Caco-2 (cell line): ENCODE results near the gene TMC1. TPM values are rescaled to one million over a fixed set of nuclear protein-coding genes. Genes with fewer than 3 reads are reported as not detected.

Experiments
- BruUV-seq: library from RNA; stranded (reverse); fragments of 400-500 nt; replicated peaks from 2 replicates; lab custom pipeline; 2021; lab: Mats Ljungman, UMichigan
- CTCF ChIA-PET: fragments of 300-600 bp; sonication (Branson Sonifier 250); formaldehyde crosslinking; loops from one replicate; lab custom pipeline; 2022; ENCODE audit warnings: antibody characterized with exemption; lab: Charles Lee
- POLR2A ChIA-PET: fragments of 300-600 bp; sonication (Branson Sonifier 250); formaldehyde crosslinking; loops from one replicate; lab custom pipeline; 2022; ENCODE audit warnings: antibody characterized with exemption; lab: Charles Lee
- DNase-seq, 2 experiments: peaks; one replicate each; pipeline versions ENCODE4 v3.0.0 to v3.0.0-alpha.2; 2020 to 2022
- H3K27me3 ChIP-seq: replicated peaks from 2 replicates; pipeline ENCODE4 v1.6.0; 2011; ENCODE audit warnings: low read length; ENCODE audit not compliant: control insufficient read depth, insufficient read depth
- H3K36me3 ChIP-seq: 2 replicates; pipeline ENCODE4 v1.5.1; 2011; ENCODE audit warnings: low read length; ENCODE audit not compliant: control insufficient read depth, insufficient read depth
- H3K4me1 ChIP-seq: fragments of 250-450 bp; sonication (Bioruptor Pico); 2 replicates; pipeline ENCODE4 v1.5.1; 2020; ENCODE audit warnings: mild to moderate bottlenecking
- H3K4me3 ChIP-seq: 2 replicates; pipeline ENCODE4 v1.5.1; 2011; ENCODE audit warnings: low read depth, mild to moderate bottlenecking, control low read depth, low read length
- H3K9me3 ChIP-seq: fragments of 250-450 bp; sonication (Bioruptor Pico); 2 replicates; pipeline ENCODE4 v1.5.1; 2020; ENCODE audit warnings: mild to moderate bottlenecking, moderate library complexity
- H3K27ac Mint-ChIP-seq: one replicate; pipeline ENCODE4 v1.8.0; 2022; ENCODE audit warnings: mixed read lengths; ENCODE audit not compliant: unreplicated experiment
- H3K27me3 Mint-ChIP-seq: one replicate; pipeline ENCODE4 v1.8.0; 2022; ENCODE audit warnings: mixed read lengths; ENCODE audit not compliant: insufficient read depth, unreplicated experiment
- H3K36me3 Mint-ChIP-seq: one replicate; pipeline ENCODE4 v1.8.0; 2022; ENCODE audit warnings: mild to moderate bottlenecking, mixed read lengths; ENCODE audit not compliant: insufficient read depth, unreplicated experiment
- H3K4me1 Mint-ChIP-seq: one replicate; pipeline ENCODE4 v1.8.0; 2022; ENCODE audit warnings: low read depth, mixed read lengths; ENCODE audit not compliant: unreplicated experiment
- H3K4me3 Mint-ChIP-seq: one replicate; pipeline ENCODE4 v1.8.0; 2022; ENCODE audit warnings: mild to moderate bottlenecking, moderate library complexity, mixed read lengths; ENCODE audit not compliant: unreplicated experiment
- H3K9me3 Mint-ChIP-seq: one replicate; pipeline ENCODE4 v1.8.0; 2022; ENCODE audit warnings: mixed read lengths; ENCODE audit not compliant: unreplicated experiment
- CTCF ChIP-seq, 2 experiments: fragments of 200-600 bp in 1 of 2; IDR thresholded peaks; 1 replicate in 1 of 2; 2 replicates in 1 of 2; pipeline versions ENCODE4 v1.5.1 to v1.8.0; 2011 to 2022; ENCODE audit warnings: antibody characterized with exemption in 1 of 2, control low read depth in 1 of 2, inconsistent platforms in 1 of 2, low read depth in 1 of 2, low read length in 1 of 2, mild to moderate bottlenecking in 1 of 2, moderate library complexity in 1 of 2; ENCODE audit not compliant: insufficient read depth in 1 of 2, severe bottlenecking in 1 of 2, unreplicated experiment in 1 of 2
- intact Hi-C: fragments of 100-400 bp; cut with micrococcal nuclease; formaldehyde crosslinking; loops from one replicate; pipeline ENCODE4 v1.10.0; 2022; ENCODE audit not compliant: unreplicated experiment
- total RNA-seq: library from RNA; stranded (reverse); gene quantifications from 2 replicates; pipeline ENCODE4 v1.2.3, GENCODE V29; 2022

Gene TMC1
- total RNA-seq, 1 experiment from 2014 or later: not detected

DNA sequence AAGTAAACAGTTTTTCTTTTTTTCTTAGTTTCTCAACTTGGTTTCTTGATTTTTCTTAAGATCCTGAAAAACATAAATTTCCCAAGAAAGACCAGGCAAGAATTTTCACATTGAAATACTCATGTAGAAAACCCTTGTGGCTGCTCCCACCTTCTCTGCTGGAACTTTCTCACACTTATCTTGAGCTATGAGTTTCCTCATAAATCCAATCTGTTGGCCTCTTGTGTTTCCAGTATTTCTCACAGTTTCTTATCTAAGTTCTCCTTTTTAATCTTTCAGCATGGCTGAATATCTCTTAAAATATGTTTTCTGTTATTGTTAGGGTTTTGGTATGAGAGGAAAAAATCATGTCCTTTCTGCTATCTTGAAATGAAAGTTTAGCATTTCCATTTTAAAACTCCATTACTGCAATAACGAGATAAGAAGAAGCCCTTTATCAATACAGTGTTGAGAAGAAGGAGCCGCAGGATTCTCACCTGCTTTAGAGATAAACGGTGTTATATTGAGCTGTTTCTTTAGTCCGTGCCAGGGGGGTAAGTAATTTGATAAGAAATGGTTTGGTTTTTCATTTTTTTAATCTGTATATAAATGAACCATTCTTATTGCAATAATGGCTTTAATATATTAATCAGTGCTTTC is 342.2 kb downstream of the TMC1 start:
- ChIA-PET POLR2A (no interaction called here), CTCF (no interaction called here)
- no peak for TF ChIP-seq CTCF (IDR thresholded peaks at IDR 0.05; ENCODE audit: insufficient read depth in 1 of 2, low read depth in 1 of 2, low read length in 1 of 2, severe bottlenecking in 1 of 2, unreplicated experiment in 1 of 2)
- no peaks in the 10 kb centered on the region for H3K36me3 Mint-ChIP-seq
- no TSS peak for BruUV-seq
- H3K9me3 Mint-ChIP-seq: no peaks in the 10 kb centered on the region
- H3K4me1 ChIP-seq: no peaks in the 10 kb centered on the region
- no peak overlapping the region for H3K27ac Mint-ChIP-seq
- no peaks in the 10 kb centered on the region for H3K36me3 ChIP-seq
- no peaks in the 10 kb centered on the region for H3K27me3 ChIP-seq
- no peak for DNase-seq
- no peaks in the 10 kb centered on the region for H3K27me3 Mint-ChIP-seq
- H3K4me3 ChIP-seq: no peak overlapping the region
- no peak overlapping the region for H3K4me3 Mint-ChIP-seq
- H3K9me3 ChIP-seq: no peaks in the 10 kb centered on the region
- intact Hi-C loops: no loop called here
- no peaks in the 10 kb centered on the region for H3K4me1 Mint-ChIP-seq

DNA sequence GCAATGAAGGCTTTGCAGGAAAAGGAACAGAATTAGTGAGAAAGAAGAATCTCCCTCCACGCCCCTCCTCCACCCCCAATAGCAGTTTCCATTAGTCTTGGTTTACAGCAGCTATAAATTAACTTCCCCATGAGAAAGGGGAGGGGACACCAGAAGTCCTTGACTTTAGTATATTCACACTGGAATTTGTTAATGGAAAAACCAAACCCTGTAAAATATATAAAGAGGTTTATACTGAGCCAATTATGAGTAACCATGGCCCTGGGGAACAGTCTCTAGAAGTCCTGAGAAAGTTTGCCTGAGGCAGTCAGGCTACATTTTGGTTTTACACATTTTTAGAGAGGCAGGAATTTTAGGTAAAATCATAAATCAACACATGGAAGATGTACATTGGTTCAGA is 342.9 kb downstream of the TMC1 start:
- no TSS peak for BruUV-seq
- POLR2A ChIA-PET: no interaction called here
- no peaks in the 10 kb centered on the region for H3K9me3 Mint-ChIP-seq
- Histone ChIP-seq H3K9me3 (no peaks in the 10 kb centered on the region), H3K36me3 (no peaks in the 10 kb centered on the region), H3K4me3 (no peak overlapping the region), H3K27me3 (no peaks in the 10 kb centered on the region), H3K4me1 (no peaks in the 10 kb centered on the region)
- intact Hi-C loops: no loop called here
- DNase-seq: no peak
- no peak for TF ChIP-seq CTCF (IDR thresholded peaks at IDR 0.05; ENCODE audit: insufficient read depth in 1 of 2, low read depth in 1 of 2, low read length in 1 of 2, severe bottlenecking in 1 of 2, unreplicated experiment in 1 of 2)
- H3K27me3 Mint-ChIP-seq: no peaks in the 10 kb centered on the region
- CTCF ChIA-PET: no interaction called here
- H3K36me3 Mint-ChIP-seq: no peaks in the 10 kb centered on the region
- H3K4me3 Mint-ChIP-seq: no peak overlapping the region
- H3K4me1 Mint-ChIP-seq: no peaks in the 10 kb centered on the region
- H3K27ac Mint-ChIP-seq: no peak overlapping the region

- no peaks in the 10 kb centered on the region for H3K4me1 Mint-ChIP-seq
- CTCF ChIA-PET: no interaction called here
- POLR2A ChIA-PET: no interaction called here
- H3K36me3 ChIP-seq: no peaks in the 10 kb centered on the region
- no peaks in the 10 kb centered on the region for H3K27me3 ChIP-seq
- DNase-seq: no peak
- H3K27me3 Mint-ChIP-seq: no peaks in the 10 kb centered on the region
- no peak for TF ChIP-seq CTCF (IDR thresholded peaks at IDR 0.05; ENCODE audit: insufficient read depth in 1 of 2, low read depth in 1 of 2, low read length in 1 of 2, severe bottlenecking in 1 of 2, unreplicated experiment in 1 of 2)
- no peak overlapping the region for H3K27ac Mint-ChIP-seq
- no peak overlapping the region for H3K4me3 Mint-ChIP-seq
- H3K4me3 ChIP-seq: no peak overlapping the region
- no peaks in the 10 kb centered on the region for H3K9me3 ChIP-seq
- H3K4me1 ChIP-seq: no peaks in the 10 kb centered on the region
- no peaks in the 10 kb centered on the region for H3K36me3 Mint-ChIP-seq
- intact Hi-C loops: loop anchor here (1.0 to 5.0 kb wide), 2 partner anchors 81 to 211 kb away; partner anchors contain the start of gene ALDH1A1
- H3K9me3 Mint-ChIP-seq: no peaks in the 10 kb centered on the region
- BruUV-seq: no TSS peak
Measured at GRCh38 chr9:72871685-72872084, 350.3 kb downstream of the TMC1 start.
